Measurements from ENCODE around the gene CNTN5. TPM values are rescaled to one million over a fixed set of nuclear protein-coding genes. Genes with fewer than 3 reads are reported as not detected.

CNTN5 gene
- total RNA-seq, 1 donor from 2014 or later = not detected

DNA sequence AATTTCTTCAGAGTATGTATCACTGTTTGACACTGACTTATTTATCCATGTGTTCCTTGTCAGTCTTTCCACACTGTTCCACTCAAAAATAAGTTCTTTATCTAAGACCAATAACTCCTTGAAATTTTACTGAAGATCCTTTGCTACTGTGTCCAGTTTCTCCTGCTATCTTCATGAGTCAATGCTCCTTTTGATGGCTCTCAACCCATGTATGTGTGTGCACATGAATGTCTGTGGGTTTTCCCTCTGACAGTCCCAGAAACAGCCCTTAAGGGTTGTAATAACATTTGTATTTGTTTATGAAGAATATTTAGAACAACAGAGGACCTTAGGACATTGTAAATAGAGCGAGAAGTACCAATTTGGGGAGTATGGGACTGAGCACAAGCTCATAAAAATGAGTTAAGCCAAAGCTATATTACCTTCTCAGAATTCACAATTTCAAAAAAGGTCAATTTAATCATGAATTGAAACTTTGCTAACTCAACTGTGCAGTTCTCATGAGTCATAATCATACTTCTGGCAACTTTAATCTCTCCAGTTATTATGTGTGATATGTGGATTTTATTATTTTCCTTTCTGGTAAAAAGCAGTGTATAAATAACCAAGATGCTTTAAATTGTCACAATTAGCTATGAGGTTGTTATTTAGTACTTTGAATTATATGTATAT, 533.6 kb downstream of the CNTN5 start:
- CTCF ChIA-PET = no interaction called here
- H3K9me3 Mint-ChIP-seq = no peaks in the 10 kb centered on the region
- intact Hi-C loops (cut with micrococcal nuclease) = no loop called here
- no peak for DNase-seq
- no peaks in the 10 kb centered on the region for H3K36me3 Mint-ChIP-seq (ENCODE audit: low read depth)
- H3K27ac Mint-ChIP-seq = no peak overlapping the region
- no peaks in the 10 kb centered on the region for H3K27me3 Mint-ChIP-seq
- POLR2A ChIA-PET = no interaction called here
- no peak for ATAC-seq (ENCODE audit: low read depth)
- no peak for TF ChIP-seq CTCF (IDR thresholded peaks at IDR 0.05)
- H3K4me3 Mint-ChIP-seq = no peak overlapping the region
- no peaks in the 10 kb centered on the region for H3K4me1 Mint-ChIP-seq

GRCh38 chr11:99555486-99555885, 534.7 kb downstream of the CNTN5 start:
- POLR2A ChIA-PET = no interaction called here

DNA sequence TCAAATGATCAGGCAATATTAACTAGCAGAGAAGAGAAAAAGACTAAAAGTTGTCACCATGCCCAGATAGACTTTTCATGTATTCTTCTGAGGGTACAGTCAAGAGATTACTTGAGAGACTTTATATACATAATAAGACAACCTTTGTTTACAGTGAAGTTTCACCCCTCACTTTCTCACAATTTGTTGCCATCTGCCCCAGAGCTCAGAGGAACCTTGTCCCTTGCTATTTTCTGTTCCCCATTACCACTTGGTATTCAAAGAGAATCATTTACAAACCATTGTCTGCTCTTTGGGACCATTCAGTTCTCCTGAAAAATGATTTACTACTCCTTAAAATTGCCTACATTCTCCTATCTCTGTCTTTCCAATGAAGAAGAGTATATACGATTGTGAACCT, 544.6 kb downstream of the CNTN5 start:
- Mint-ChIP-seq H3K9me3 (no peaks in the 10 kb centered on the region), H3K27me3 (no peaks in the 10 kb centered on the region), H3K4me1 (no peaks in the 10 kb centered on the region), H3K36me3 (ENCODE audit: low read depth) (no peaks in the 10 kb centered on the region), H3K4me3 (no peak overlapping the region), H3K27ac (no peak overlapping the region)
- ChIA-PET POLR2A (no interaction called here), CTCF (no interaction called here)
- intact Hi-C loops (cut with micrococcal nuclease) = no loop called here
- no peak for ATAC-seq (ENCODE audit: low read depth)
- DNase-seq = no peak
- TF ChIP-seq CTCF (IDR thresholded peaks at IDR 0.05) = no peak

More at GRCh38 chr11:99555486-99555885, 534.7 kb downstream of the CNTN5 start:
- Mint-ChIP-seq H3K27ac (no peak overlapping the region), H3K36me3 (ENCODE audit: low read depth) (no peaks in the 10 kb centered on the region), H3K9me3 (no peaks in the 10 kb centered on the region), H3K27me3 (no peaks in the 10 kb centered on the region), H3K4me3 (no peak overlapping the region), H3K4me1 (no peaks in the 10 kb centered on the region)
- no peak for ATAC-seq (ENCODE audit: low read depth)
- intact Hi-C loops (cut with micrococcal nuclease) = no loop called here
- DNase-seq = no peak
- no peak for TF ChIP-seq CTCF (IDR thresholded peaks at IDR 0.05)
- CTCF ChIA-PET = no interaction called here

- no peaks in the 10 kb centered on the region for H3K36me3 Mint-ChIP-seq (ENCODE audit: low read depth)
- H3K27me3 Mint-ChIP-seq = no peaks in the 10 kb centered on the region
- no peak overlapping the region for H3K27ac Mint-ChIP-seq
- no peak overlapping the region for H3K4me3 Mint-ChIP-seq
- ATAC-seq (ENCODE audit: low read depth) (no peak), DNase-seq (no peak)
- intact Hi-C loops (cut with micrococcal nuclease) = no loop called here
- H3K4me1 Mint-ChIP-seq = no peaks in the 10 kb centered on the region
- POLR2A ChIA-PET = no interaction called here
- CTCF ChIA-PET = interaction anchor here (0.5 kb wide), 1 partner anchor 551 kb away, joined by 3 read pairs; no protein-coding TSS in a partner anchor
- no peaks in the 10 kb centered on the region for H3K9me3 Mint-ChIP-seq
- no peak for TF ChIP-seq CTCF (IDR thresholded peaks at IDR 0.05)
These were observed 546.7 kb downstream of the CNTN5 start for GRCh38 chr11:99567334-99567956.

DNA sequence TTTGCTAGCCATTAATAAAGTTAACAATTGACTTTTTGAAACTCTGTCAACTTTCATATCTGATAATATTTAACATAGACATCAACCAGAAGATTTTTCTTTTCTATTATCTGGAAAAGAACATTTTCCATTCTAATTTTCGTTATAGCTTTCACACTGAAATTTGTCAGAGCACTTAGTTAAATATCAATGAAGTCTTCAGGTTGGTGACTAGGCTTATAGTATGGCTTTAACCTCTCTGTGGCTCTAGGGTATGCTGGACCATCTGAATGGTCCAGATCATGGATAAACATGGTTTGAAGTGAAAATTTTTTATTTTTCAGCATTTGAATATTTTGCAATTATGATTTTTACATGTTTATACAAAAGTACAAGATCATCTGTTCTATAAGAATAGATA, 548.1 kb downstream of the CNTN5 start:
- CTCF ChIA-PET = no interaction called here

More for the DNA sequence above, 548.1 kb downstream of the CNTN5 start:
- ATAC-seq (ENCODE audit: low read depth) (no peak), DNase-seq (no peak)
- H3K27me3 Mint-ChIP-seq = no peaks in the 10 kb centered on the region
- H3K27ac Mint-ChIP-seq = no peak overlapping the region
- TF ChIP-seq CTCF (IDR thresholded peaks at IDR 0.05) = no peak
- POLR2A ChIA-PET = no interaction called here
- H3K4me3 Mint-ChIP-seq = no peak overlapping the region
- no peaks in the 10 kb centered on the region for H3K9me3 Mint-ChIP-seq
- H3K36me3 Mint-ChIP-seq (ENCODE audit: low read depth) = no peaks in the 10 kb centered on the region
- H3K4me1 Mint-ChIP-seq = no peaks in the 10 kb centered on the region
- intact Hi-C loops (cut with micrococcal nuclease) = no loop called here

All from activated B cell treated with CpG ODN at 0.5 μM for 24 hours (primary cell).